Measurements from ENCODE around the gene SLC49A3. TPM values are rescaled to one million over a fixed set of nuclear protein-coding genes. Genes with fewer than 3 reads are reported as not detected.

The SLC49A3 gene
- total and polyA plus RNA-seq, 2 donors (not counting 1 experiment from before 2014, with no cell fraction given) = 0.42 to 5.1 TPM

DNA sequence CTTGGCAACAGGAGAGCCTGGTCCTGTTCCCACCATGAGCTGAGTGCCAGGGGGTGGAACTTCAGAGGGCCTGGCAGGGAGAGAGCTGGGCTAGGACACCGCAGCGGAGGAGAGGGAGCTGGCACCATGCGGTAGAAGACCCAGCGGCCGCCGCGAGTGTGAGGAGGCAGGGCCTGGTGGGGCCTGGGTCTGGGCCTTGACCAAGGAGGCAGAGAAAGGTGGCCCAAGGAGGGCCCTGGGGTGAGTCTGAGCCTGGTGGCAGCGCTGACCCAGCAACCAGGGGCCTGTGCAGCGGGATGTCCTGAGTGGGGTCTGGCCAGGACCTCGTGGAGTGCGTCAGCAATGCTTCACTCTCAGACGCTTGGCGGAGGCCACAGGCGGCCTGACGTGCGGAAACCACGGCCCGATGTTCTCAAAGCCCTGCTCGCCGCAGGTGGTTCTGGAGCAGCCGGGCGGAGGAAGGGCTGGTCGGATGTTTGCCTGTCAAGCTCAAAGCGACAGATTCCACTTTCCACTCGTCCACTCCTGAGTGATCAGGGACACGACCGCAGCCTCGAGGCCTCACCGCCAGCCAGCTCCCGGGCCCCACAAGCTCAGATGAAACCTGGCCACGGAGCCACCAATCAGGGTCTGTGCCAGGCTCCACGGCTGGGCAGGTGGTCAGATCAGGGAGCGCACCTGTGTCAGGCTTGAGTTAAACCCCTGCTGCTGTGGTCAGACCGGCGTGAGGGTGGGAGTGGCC is 35.7 kb downstream of the SLC49A3 start:
- Histone ChIP-seq H3K4me1 (ENCODE audit: control insufficient read depth, extremely low read depth, insufficient read depth, low read length) (no peaks in the 10 kb centered on the region), H3K36me3 (ENCODE audit: control insufficient read depth, insufficient read depth, low read length) (no peaks in the 10 kb centered on the region), H3K79me2 (ENCODE audit: control insufficient read depth, insufficient read depth, low read length) (no peaks in the 10 kb centered on the region), H3K4me2 (ENCODE audit: extremely low read depth, insufficient read depth, low read length) (no peak overlapping the region), H3K9me3 (ENCODE audit: control insufficient read depth, insufficient read depth, low read depth, low read length) (no peaks in the 10 kb centered on the region), H3K27ac (ENCODE audit: insufficient read depth, low read length) (no peak overlapping the region), H3K4me3 (replicated peaks in 1 of 4; ENCODE audit: control extremely low read depth in 1 of 4, insufficient read depth in 1 of 4, low read depth in 3 of 4, low read length in 4 of 4) (no peak overlapping the region), H3K9ac (ENCODE audit: insufficient read depth, low read length) (no peak overlapping the region), H4K20me1 (ENCODE audit: control insufficient read depth, extremely low read depth, insufficient read depth, low read length) (no peaks in the 10 kb centered on the region), H2AFZ (ENCODE audit: low read length) (no peak overlapping the region), H3K27me3 (ENCODE audit: control insufficient read depth, insufficient read depth, low read length) (peaks cover 4% of the 10 kb centered on the region)
- TF ChIP-seq, protein P1, sequence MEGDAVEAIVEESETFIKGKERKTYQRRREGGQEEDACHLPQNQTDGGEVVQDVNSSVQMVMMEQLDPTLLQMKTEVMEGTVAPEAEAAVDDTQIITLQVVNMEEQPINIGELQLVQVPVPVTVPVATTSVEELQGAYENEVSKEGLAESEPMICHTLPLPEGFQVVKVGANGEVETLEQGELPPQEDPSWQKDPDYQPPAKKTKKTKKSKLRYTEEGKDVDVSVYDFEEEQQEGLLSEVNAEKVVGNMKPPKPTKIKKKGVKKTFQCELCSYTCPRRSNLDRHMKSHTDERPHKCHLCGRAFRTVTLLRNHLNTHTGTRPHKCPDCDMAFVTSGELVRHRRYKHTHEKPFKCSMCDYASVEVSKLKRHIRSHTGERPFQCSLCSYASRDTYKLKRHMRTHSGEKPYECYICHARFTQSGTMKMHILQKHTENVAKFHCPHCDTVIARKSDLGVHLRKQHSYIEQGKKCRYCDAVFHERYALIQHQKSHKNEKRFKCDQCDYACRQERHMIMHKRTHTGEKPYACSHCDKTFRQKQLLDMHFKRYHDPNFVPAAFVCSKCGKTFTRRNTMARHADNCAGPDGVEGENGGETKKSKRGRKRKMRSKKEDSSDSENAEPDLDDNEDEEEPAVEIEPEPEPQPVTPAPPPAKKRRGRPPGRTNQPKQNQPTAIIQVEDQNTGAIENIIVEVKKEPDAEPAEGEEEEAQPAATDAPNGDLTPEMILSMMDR (conservative IDR thresholded peaks at IDR 0.05 in 1 of 2, IDR thresholded peaks at IDR 0.05 in 1 of 2; ENCODE audit: low read depth in 1 of 2, low read length in 2 of 2) = no peak
- no peak for TF ChIP-seq EZH2 (IDR thresholded peaks at IDR 0.05; ENCODE audit: low read length, missing control alignments)
- no peak for DNase-seq (ENCODE audit: low read depth in 2 of 2)

GRCh38 chr4:651884-652642 is 36.9 kb downstream of the SLC49A3 start:
- Histone ChIP-seq H3K27ac (ENCODE audit: insufficient read depth, low read length) (no peak overlapping the region), H3K9ac (ENCODE audit: insufficient read depth, low read length) (no peak overlapping the region), H3K4me1 (ENCODE audit: control insufficient read depth, extremely low read depth, insufficient read depth, low read length) (no peaks in the 10 kb centered on the region), H3K27me3 (ENCODE audit: control insufficient read depth, insufficient read depth, low read length) (peaks cover 4% of the 10 kb centered on the region), H3K36me3 (ENCODE audit: control insufficient read depth, insufficient read depth, low read length) (no peaks in the 10 kb centered on the region), H3K4me3 (replicated peaks in 1 of 4; ENCODE audit: control extremely low read depth in 1 of 4, insufficient read depth in 1 of 4, low read depth in 3 of 4, low read length in 4 of 4) (no peak overlapping the region), H3K79me2 (ENCODE audit: control insufficient read depth, insufficient read depth, low read length) (no peaks in the 10 kb centered on the region), H3K4me2 (ENCODE audit: extremely low read depth, insufficient read depth, low read length) (no peak overlapping the region), H2AFZ (ENCODE audit: low read length) (no peak overlapping the region), H3K9me3 (ENCODE audit: control insufficient read depth, insufficient read depth, low read depth, low read length) (no peaks in the 10 kb centered on the region), H4K20me1 (ENCODE audit: control insufficient read depth, extremely low read depth, insufficient read depth, low read length) (no peaks in the 10 kb centered on the region)
- TF ChIP-seq EZH2 (IDR thresholded peaks at IDR 0.05; ENCODE audit: low read length, missing control alignments) = no peak
- TF ChIP-seq, protein P1 (conservative IDR thresholded peaks at IDR 0.05 in 1 of 2, IDR thresholded peaks at IDR 0.05 in 1 of 2; ENCODE audit: low read depth in 1 of 2, low read length in 2 of 2) = no peak
- DNase-seq (ENCODE audit: low read depth in 2 of 2) = no peak
